ENCODE results near the gene DAAM1. TPM values are rescaled to one million over a fixed set of nuclear protein-coding genes. Genes with fewer than 3 reads are reported as not detected.

DAAM1 gene
- polyA plus RNA-seq, 1 donor from 2014 or later: 161 TPM

- no peak overlapping the region for H2AFZ ChIP-seq (ENCODE audit: low read depth, low read length)
- H3K9me3 ChIP-seq (ENCODE audit: low read length): no peaks in the 10 kb centered on the region
- peaks cover 94% of the 10 kb centered on the region for H3K79me2 ChIP-seq (replicated peaks; ENCODE audit: insufficient read depth, low read length)
- TF ChIP-seq CTCF (IDR thresholded peaks at IDR 0.05; ENCODE audit: poor library complexity, severe bottlenecking) (no peak), EP300 (conservative IDR thresholded peaks at IDR 0.05; ENCODE audit: poor library complexity, severe bottlenecking) (no peak), REST (IDR thresholded peaks at IDR 0.05; ENCODE audit: borderline replicate concordance) (no peak)
- H3K9ac ChIP-seq (ENCODE audit: low read length): no peak overlapping the region
- H3K27ac ChIP-seq (ENCODE audit: low read length): no peak overlapping the region
- no peaks in the 10 kb centered on the region for H3K27me3 ChIP-seq (ENCODE audit: insufficient read depth, low read depth, low read length)
- H3K9me2 ChIP-seq (ENCODE audit: insufficient read depth, low read length): no peaks in the 10 kb centered on the region
- no peaks in the 10 kb centered on the region for H3K36me3 ChIP-seq (ENCODE audit: insufficient read depth, low read length)
- H4K20me1 ChIP-seq (ENCODE audit: insufficient read depth): peaks cover 31% of the 10 kb centered on the region
- no peak overlapping the region for H3K4me3 ChIP-seq (ENCODE audit: low read length)
- H3F3A ChIP-seq (ENCODE audit: insufficient read depth, low read length, poor library complexity, severe bottlenecking): no peaks in the 10 kb centered on the region
- H3K4me2 ChIP-seq (ENCODE audit: low read length): no peak overlapping the region
Observed at GRCh38 chr14:59195912-59196311, 7.4 kb downstream of the DAAM1 start.

GRCh38 chr14:59197695-59198262 is 9.3 kb downstream of the DAAM1 start:
- no peaks in the 10 kb centered on the region for H3K36me3 ChIP-seq (ENCODE audit: insufficient read depth, low read length)
- TF ChIP-seq TAF1 (IDR thresholded peaks at IDR 0.05; ENCODE audit: low read depth): no peak
- TF ChIP-seq EZH2 (IDR thresholded peaks at IDR 0.05; ENCODE audit: borderline replicate concordance, insufficient read depth, low read length, poor library complexity, severe bottlenecking): no peak
- TF ChIP-seq EP300 (conservative IDR thresholded peaks at IDR 0.05; ENCODE audit: poor library complexity, severe bottlenecking): no peak
- no peak for TF ChIP-seq REST (IDR thresholded peaks at IDR 0.05; ENCODE audit: borderline replicate concordance)
- no peak for TF ChIP-seq POLR2AphosphoS5 (IDR thresholded peaks at IDR 0.05)
- no peak for TF ChIP-seq CTCF (IDR thresholded peaks at IDR 0.05; ENCODE audit: poor library complexity, severe bottlenecking)
- no peak for TF ChIP-seq SMC3 (conservative IDR thresholded peaks at IDR 0.05; ENCODE audit: poor library complexity)
- TF ChIP-seq MXI1 (conservative IDR thresholded peaks at IDR 0.05; ENCODE audit: poor library complexity, severe bottlenecking): no peak
- no peak for TF ChIP-seq RAD21 (conservative IDR thresholded peaks at IDR 0.05)
- no peaks in the 10 kb centered on the region for H3F3A ChIP-seq (ENCODE audit: insufficient read depth, low read length, poor library complexity, severe bottlenecking)
- H3K27ac ChIP-seq (ENCODE audit: low read length): no peak overlapping the region
- H3K9ac ChIP-seq (ENCODE audit: low read length): no peak overlapping the region
- H2AFZ ChIP-seq (ENCODE audit: low read depth, low read length): no peak overlapping the region
- no peaks in the 10 kb centered on the region for H3K9me3 ChIP-seq (ENCODE audit: low read length)
- H3K9me2 ChIP-seq (ENCODE audit: insufficient read depth, low read length): no peaks in the 10 kb centered on the region
- peaks cover 26% of the 10 kb centered on the region for H4K20me1 ChIP-seq (ENCODE audit: insufficient read depth)
- peaks cover 89% of the 10 kb centered on the region for H3K79me2 ChIP-seq (replicated peaks; ENCODE audit: insufficient read depth, low read length)
- H3K4me3 ChIP-seq (ENCODE audit: low read length): no peak overlapping the region
- H3K4me2 ChIP-seq (ENCODE audit: low read length): no peak overlapping the region
- H3K27me3 ChIP-seq (ENCODE audit: insufficient read depth, low read depth, low read length): no peaks in the 10 kb centered on the region

Measured in neural cell (in vitro differentiated cells).